Measurements from ENCODE around the gene TVP23C. TPM values are rescaled to one million over a fixed set of nuclear protein-coding genes. Genes with fewer than 3 reads are reported as not detected.

The TVP23C gene
- total RNA-seq, 1 experiment from 2014 or later = 14.1 TPM

GRCh38 chr17:15507896-15508295 is 55.4 kb downstream of the TVP23C start:
- ChIA-PET RAD21 (ENCODE audit: low non-redundant PET in 1 of 2, low total read pairs in 2 of 2, uncharacterized antibody in 2 of 2, unreplicated experiment in 2 of 2) (no interaction called here), POLR2A (no interaction called here), CTCF (no interaction called here)
- Histone ChIP-seq H3K9me2 (ENCODE audit: insufficient read depth) (no peaks in the 10 kb centered on the region), H3K27ac (ENCODE audit: low read depth, low read length) (no peak overlapping the region), H3K9me3 (ENCODE audit: control insufficient read depth in 1 of 2, insufficient read depth in 1 of 2, low read depth in 1 of 2, low read length in 2 of 2) (no peaks in the 10 kb centered on the region), H3K4me2 (ENCODE audit: low read length) (no peak overlapping the region), H3K79me2 (ENCODE audit: insufficient read depth, low read length) (no peaks in the 10 kb centered on the region), H3K4me3 (replicated peaks in 1 of 2; ENCODE audit: low read depth in 1 of 2, low read length in 2 of 2) (no peak overlapping the region), H3K4me1 (ENCODE audit: control insufficient read depth in 1 of 2, insufficient read depth in 2 of 2, low read length in 2 of 2) (peaks cover 2 to 17% of the 10 kb centered on the region in 2 experiments; a peak in 3 of 4 replicates), H3K36me3 (ENCODE audit: control insufficient read depth in 1 of 2, insufficient read depth in 2 of 2, low read length in 2 of 2) (no peaks in the 10 kb centered on the region), H3K27me3 (ENCODE audit: insufficient read depth, low read length) (no peaks in the 10 kb centered on the region), H4K20me1 (ENCODE audit: insufficient read depth) (no peaks in the 10 kb centered on the region), H3K9ac (ENCODE audit: low read length) (no peak overlapping the region), H2AFZ (ENCODE audit: low read depth, low read length, poor library complexity, severe bottlenecking) (no peak overlapping the region)
- intact Hi-C loops (cut with micrococcal nuclease) = no loop called here
- ATAC-seq (no peak), DNase-seq (ENCODE audit: low read depth, low spot score) (no peak)
- BruUV-seq (replicated peaks) = no TSS peak
- no peak for TF ChIP-seq CEBPB (IDR thresholded peaks at IDR 0.05; ENCODE audit: low read depth)
- TF ChIP-seq EZH2 (IDR thresholded peaks at IDR 0.05) = no peak
- no peak for TF ChIP-seq CBX3 (IDR thresholded peaks at IDR 0.05; ENCODE audit: low read depth)
- TF ChIP-seq EGR1 (IDR thresholded peaks at IDR 0.05; ENCODE audit: low read depth) = no peak
- no peak for TF ChIP-seq EZH2phosphoT487 (IDR thresholded peaks at IDR 0.05; ENCODE audit: borderline replicate concordance)
- no peak for TF ChIP-seq TCF7L2 (IDR thresholded peaks at IDR 0.05; ENCODE audit: borderline replicate concordance, extremely low read depth, insufficient read depth, insufficient read length)
- no peak for TF ChIP-seq CTCF (IDR thresholded peaks at IDR 0.05 in 2 of 3, conservative IDR thresholded peaks at IDR 0.05 in 1 of 3; ENCODE audit: borderline replicate concordance in 1 of 3, insufficient read depth in 1 of 3, low read depth in 2 of 3, low read length in 2 of 3)
- TF ChIP-seq ELF1 (IDR thresholded peaks at IDR 0.05; ENCODE audit: borderline replicate concordance, low read depth) = no peak
- no peak for TF ChIP-seq SP1 (IDR thresholded peaks at IDR 0.05; ENCODE audit: low read depth)
- TF ChIP-seq MAX (IDR thresholded peaks at IDR 0.05) = no peak
- TF ChIP-seq ZBTB33 (IDR thresholded peaks at IDR 0.05; ENCODE audit: extremely low read depth, insufficient replicate concordance, low read length) = no peak
- no peak for TF ChIP-seq ZNF274 (IDR thresholded peaks at IDR 0.05; ENCODE audit: low read depth, low read length)
- TF ChIP-seq JUND (IDR thresholded peaks at IDR 0.05) = no peak
- no peak for TF ChIP-seq ATF3 (IDR thresholded peaks at IDR 0.05)
- TF ChIP-seq SIN3A (IDR thresholded peaks at IDR 0.05; ENCODE audit: low read depth) = no peak

Data from HCT116 (cell line).